ENCODE results near the gene THAP4.
"Not testable (repeated sequence)": the region's sequence is repeated elsewhere in the genome, so short reads cannot be mapped to it uniquely, and the experiment has no call there.

The THAP4 gene

GRCh38 chr2:241577413-241578122 lies 59.4 kb downstream of the THAP4 start:
- DNase-seq: no peak

- no peak for DNase-seq
Observed at GRCh38 chr2:241576293-241576654, 60.7 kb downstream of the THAP4 start.

- DNase-seq: no peak
Observed at GRCh38 chr2:241575624-241576292, 61.2 kb downstream of the THAP4 start.

- DNase-seq: no peak
Observed at GRCh38 chr2:241574911-241575623, 61.9 kb downstream of the THAP4 start.

- DNase-seq: no peak
Observed at GRCh38 chr2:241573741-241574140, 63.2 kb downstream of the THAP4 start.

- not testable (repeated sequence) for DNase-seq
Observed at GRCh38 chr2:241572915-241573651, 63.9 kb downstream of the THAP4 start.

- no peak for DNase-seq
Observed at GRCh38 chr2:241571821-241572620, 64.9 kb downstream of the THAP4 start.

- no peak for DNase-seq
Observed at GRCh38 chr2:241570961-241571581, 65.9 kb downstream of the THAP4 start.

- no peak for DNase-seq
Observed at GRCh38 chr2:241569831-241570281, 67.1 kb downstream of the THAP4 start.

GRCh38 chr2:241568726-241569125 lies 68.2 kb downstream of the THAP4 start:
- DNase-seq: no peak

GRCh38 chr2:241567776-241568175 lies 69.2 kb downstream of the THAP4 start:
- no peak for DNase-seq

GRCh38 chr2:241567266-241567665 lies 69.7 kb downstream of the THAP4 start:
- not testable (repeated sequence) for DNase-seq

- DNase-seq: no peak
Observed at GRCh38 chr2:241566468-241566867, 70.5 kb downstream of the THAP4 start.

- not testable (repeated sequence) for DNase-seq
Observed at GRCh38 chr2:241566021-241566420, 70.9 kb downstream of the THAP4 start.

- no peak for DNase-seq
Observed at GRCh38 chr2:241565411-241565810, 71.5 kb downstream of the THAP4 start.

- no peak for DNase-seq
Observed at GRCh38 chr2:241564596-241565410, 72.2 kb downstream of the THAP4 start.

GRCh38 chr2:241563981-241564595 lies 72.9 kb downstream of the THAP4 start:
- DNase-seq: no peak

GRCh38 chr2:241563571-241563980 lies 73.4 kb downstream of the THAP4 start:
- no peak for DNase-seq

GRCh38 chr2:241563031-241563507 lies 73.9 kb downstream of the THAP4 start:
- DNase-seq: no peak

GRCh38 chr2:241562269-241562891 lies 74.6 kb downstream of the THAP4 start:
- DNase-seq: no peak

Data from central memory CD4-positive, alpha-beta T cell (primary cell).